A673 (cell line): Measurements from ENCODE around the gene XAGE3. TPM values are rescaled to one million over a fixed set of nuclear protein-coding genes. Genes with fewer than 3 reads are reported as not detected.

Experiments used
- BruUV-seq: library from RNA; stranded (reverse); fragments of 400-500 nt; replicated peaks from 2 replicates; lab custom pipeline; 2021; lab: Mats Ljungman, UMichigan
- CTCF ChIA-PET: fragments of 300-600 bp; sonication (Branson Sonifier 250); formaldehyde crosslinking; loops from one replicate; lab custom pipeline; 2022; ENCODE audit warnings: antibody characterized with exemption; lab: Charles Lee
- POLR2A ChIA-PET: fragments of 300-600 bp; sonication (Branson Sonifier 250); formaldehyde crosslinking; loops from one replicate; lab custom pipeline; 2022; ENCODE audit warnings: antibody characterized with exemption; ENCODE audit not compliant: low non-redundant PET; lab: Charles Lee
- DNase-seq: peaks from one replicate; pipeline ENCODE4 v3.0.0-alpha.2; 2015; ENCODE audit warnings: low spot score
- H3K27ac ChIP-seq: fragments of 200-600 bp; sonication (generic); 2 replicates; pipeline ENCODE4 v1.5.1; 2016; ENCODE audit warnings: mixed run types, low read depth, mild to moderate bottlenecking, mixed read lengths, antibody characterized with exemption, low read length; ENCODE audit not compliant: poor library complexity, severe bottlenecking
- H3K27me3 ChIP-seq: fragments of 200-600 bp; sonication (generic); replicated peaks from 2 replicates; pipeline ENCODE4 v1.6.1; 2017; ENCODE audit warnings: mixed run types, low read depth, mild to moderate bottlenecking, mixed read lengths, antibody characterized with exemption, low read length; ENCODE audit not compliant: insufficient read depth, poor library complexity
- H3K36me3 ChIP-seq: fragments of 200-600 bp; sonication (generic); 2 replicates; pipeline ENCODE4 v1.6.1; 2016; ENCODE audit warnings: mixed run types, mild to moderate bottlenecking, mixed read lengths, antibody characterized with exemption, low read length; ENCODE audit not compliant: insufficient read depth, poor library complexity, severe bottlenecking
- H3K4me1 ChIP-seq: fragments of 200-600 bp; sonication (generic); 2 replicates; pipeline ENCODE4 v1.6.1; 2017; ENCODE audit warnings: mixed run types, mild to moderate bottlenecking, mixed read lengths, antibody characterized with exemption, low read length; ENCODE audit not compliant: insufficient read depth, poor library complexity, severe bottlenecking
- H3K4me3 ChIP-seq: fragments of 200-600 bp; sonication (generic); 2 replicates; pipeline ENCODE4 v1.5.1; 2016; ENCODE audit warnings: low read depth, mixed run types, mild to moderate bottlenecking, mixed read lengths, low read length; ENCODE audit not compliant: poor library complexity, severe bottlenecking
- H3K9me3 ChIP-seq: fragments of 200-600 bp; sonication (generic); 2 replicates; pipeline ENCODE4 v1.6.1; 2016; ENCODE audit warnings: mixed run types, low read depth, mild to moderate bottlenecking, mixed read lengths, antibody characterized with exemption, low read length; ENCODE audit not compliant: poor library complexity, severe bottlenecking
- CTCF ChIP-seq: fragments of 300-800, 200-600 bp; sonication (generic); conservative IDR thresholded peaks from 2 replicates; pipeline ENCODE4 v1.5.1; 2017; ENCODE audit warnings: low read depth, mild to moderate bottlenecking, antibody characterized with exemption, low read length, moderate library complexity, mixed read lengths
- EZH2 ChIP-seq: fragments of 200-600 bp; sonication (generic); IDR thresholded peaks from 2 replicates; pipeline ENCODE4 v1.6.1; 2017; ENCODE audit warnings: borderline replicate concordance, low read depth, mild to moderate bottlenecking, mixed read lengths, antibody characterized with exemption, low read length; ENCODE audit not compliant: poor library complexity, severe bottlenecking
- intact Hi-C: fragments of 100-400 bp; cut with micrococcal nuclease; formaldehyde crosslinking; loops from one replicate; pipeline ENCODE4 v1.10.0; 2022; ENCODE audit not compliant: unreplicated experiment
- total RNA-seq: library from RNA; stranded (reverse); gene quantifications from 2 replicates; pipeline ENCODE4 v1.2.3, GENCODE V29; 2021

Gene XAGE3
- total RNA-seq, 1 experiment from 2014 or later, result not detected

GRCh38 chrX:52824608-52825007 lies 43.3 kb downstream of the XAGE3 start:
- TF ChIP-seq CTCF (no peak), EZH2 (no peak)
- intact Hi-C loops, result no loop called here
- Histone ChIP-seq H3K36me3 (no peaks in the 10 kb centered on the region), H3K27me3 (peaks cover 16% of the 10 kb centered on the region), H3K9me3 (no peaks in the 10 kb centered on the region), H3K4me1 (no peaks in the 10 kb centered on the region), H3K4me3 (no peak overlapping the region), H3K27ac (no peak overlapping the region)
- no TSS peak for BruUV-seq
- ChIA-PET CTCF (no interaction called here), POLR2A (no interaction called here)
- DNase-seq, result no peak

DNA sequence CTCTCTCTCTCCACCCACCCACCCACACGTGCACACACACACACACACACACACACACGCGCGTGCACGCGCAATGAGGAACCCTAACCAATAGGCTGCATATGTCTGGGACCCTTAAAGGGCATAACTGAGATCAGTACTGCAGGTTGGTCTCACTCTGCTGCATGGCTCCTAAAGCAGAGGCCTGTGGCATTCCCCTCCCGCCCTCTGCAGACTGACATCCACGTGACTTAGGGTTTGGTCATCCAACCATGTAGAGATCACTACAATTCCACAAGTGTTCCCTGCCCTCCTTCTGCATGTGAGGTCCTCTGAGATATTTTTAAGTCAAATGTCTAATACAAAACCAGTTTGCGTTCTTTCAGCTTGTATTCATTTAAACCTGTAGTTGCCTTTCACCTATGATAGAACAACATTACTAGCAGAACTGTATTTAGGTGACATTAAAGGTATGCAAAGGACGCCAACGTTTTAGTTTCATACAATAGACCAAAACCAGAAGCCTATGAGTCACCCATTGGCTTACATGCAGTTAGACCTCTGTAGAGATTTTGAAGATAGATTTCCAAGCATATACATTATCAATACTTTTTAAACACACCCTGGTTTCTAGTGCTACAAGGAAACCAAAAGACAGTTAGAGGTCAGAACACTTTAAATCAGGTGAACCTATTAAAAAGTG lies 46.7 kb downstream of the XAGE3 start:
- TF ChIP-seq CTCF, result no peak
- TF ChIP-seq EZH2, result no peak
- H3K4me3 ChIP-seq, result no peak overlapping the region
- BruUV-seq, result no TSS peak
- H3K27ac ChIP-seq, result no peak overlapping the region
- H3K4me1 ChIP-seq, result no peaks in the 10 kb centered on the region
- no peaks in the 10 kb centered on the region for H3K36me3 ChIP-seq
- CTCF ChIA-PET, result no interaction called here
- intact Hi-C loops, result no loop called here
- peaks cover 34% of the 10 kb centered on the region for H3K27me3 ChIP-seq
- H3K9me3 ChIP-seq, result no peaks in the 10 kb centered on the region
- POLR2A ChIA-PET, result no interaction called here
- no peak for DNase-seq

GRCh38 chrX:52819788-52820187 lies 48.1 kb downstream of the XAGE3 start:
- ChIA-PET POLR2A (no interaction called here), CTCF (no interaction called here)
- Histone ChIP-seq H3K27ac (no peak overlapping the region), H3K4me3 (no peak overlapping the region), H3K27me3 (peaks cover 36% of the 10 kb centered on the region), H3K36me3 (no peaks in the 10 kb centered on the region), H3K9me3 (no peaks in the 10 kb centered on the region), H3K4me1 (no peaks in the 10 kb centered on the region)
- BruUV-seq, result no TSS peak
- no peak for DNase-seq
- TF ChIP-seq EZH2 (no peak), CTCF (no peak)
- intact Hi-C loops, result no loop called here

Other genes starting within 250 kb of the XAGE3 start
- 2.2 and 2.8 TPM in 2 replicates for gene SSX7, start 213.2 kb downstream of the XAGE3 start, total RNA-seq
- 0.88 and 1.9 TPM in 2 replicates for gene SSX2, start 160.9 kb downstream of the XAGE3 start, total RNA-seq
- gene SSX2B, start 116.8 kb downstream of the XAGE3 start, total RNA-seq, result 0.37 and 1.6 TPM in 2 replicates
- gene SPANXN5, start 70.7 kb downstream of the XAGE3 start, total RNA-seq, result not detected in 2 replicates
- gene XAGE5, start 56.8 kb downstream of the XAGE3 start, total RNA-seq, result not detected in 2 replicates
- gene FAM156B, start 29.2 kb upstream of the XAGE3 start, total RNA-seq, result 18.3 and 21.8 TPM in 2 replicates
- 47.2 and 48.2 TPM in 2 replicates for gene FAM156A, start 90.4 kb upstream of the XAGE3 start, total RNA-seq
- 5.3 and 5.9 TPM in 2 replicates for gene GPR173, start 180.7 kb upstream of the XAGE3 start, total RNA-seq
- gene TSPYL2, start 214.3 kb upstream of the XAGE3 start, total RNA-seq, result 25.0 and 30.0 TPM in 2 replicates
- 15.1 and 15.4 TPM in 2 replicates for gene KANTR, start 226.1 kb upstream of the XAGE3 start, total RNA-seq